HCT116 (cell line): ENCODE measurements around the gene KLHL15. TPM values are rescaled to one million over a fixed set of nuclear protein-coding genes. Genes with fewer than 3 reads are reported as not detected.

Source experiments
- ATAC-seq: fragments of 200-7000 bp; cut with Tn5 transposase; 2 replicates; pipeline ENCODE4 v1.9.1; 2020; ENCODE audit warnings: mild to moderate bottlenecking, moderate library complexity
- BruUV-seq: library from RNA; stranded (reverse); fragments of 400-500 nt; replicated peaks from 2 replicates; lab custom pipeline; 2021; lab: Mats Ljungman, UMichigan
- CTCF ChIA-PET: fragments of 300-600 bp; sonication (Branson Sonifier 250); formaldehyde crosslinking; loops from one replicate; lab custom pipeline; 2021; ENCODE audit warnings: antibody characterized with exemption; lab: Charles Lee
- POLR2A ChIA-PET: fragments of 300-600, 350-600 bp; sonication (Branson Sonifier 250); formaldehyde crosslinking; loops from one replicate; lab custom pipeline; 2021; ENCODE audit warnings: antibody characterized with exemption; lab: Charles Lee
- RAD21 ChIA-PET, 2 experiments: fragments of 300-600 bp; sonication (Branson Sonifier 250); formaldehyde crosslinking; loops; one replicate each; lab custom pipeline; 2023; ENCODE audit warnings: low total read pairs in 2 of 2; ENCODE audit not compliant: uncharacterized antibody in 2 of 2, unreplicated experiment in 2 of 2, low non-redundant PET in 1 of 2; lab: Charles Lee
- DNase-seq: peaks from one replicate; pipeline ENCODE4 v3.0.0-alpha.2; 2010; ENCODE audit warnings: low read depth, low spot score
- H2AFZ ChIP-seq: fragments of 200-600 bp; shearing (Covaris generic), sonication (generic); 2 replicates; pipeline ENCODE4 v1.6.1; 2017; ENCODE audit warnings: low read depth, mixed run types, mixed read lengths, antibody characterized with exemption, low read length; ENCODE audit not compliant: poor library complexity, severe bottlenecking
- H3K27ac ChIP-seq: 2 replicates; pipeline ENCODE4 v1.5.1; 2012; ENCODE audit warnings: low read depth, low read length
- H3K27me3 ChIP-seq: fragments of 200-600 bp; sonication (generic); 2 replicates; pipeline ENCODE4 v1.6.1; 2016; ENCODE audit warnings: mixed run types, low read length, mixed read lengths; ENCODE audit not compliant: insufficient read depth
- H3K36me3 ChIP-seq, 2 experiments: fragments of 200-500 bp in 1 of 2; fragments of 200-600 bp in 1 of 2; sonication (Bioruptor generic) in 1 of 2; sonication (generic) in 1 of 2; 2 replicates each; pipeline versions ENCODE4 v1.5.1 to v1.6.1; 2014 to 2016; ENCODE audit warnings: low read length in 2 of 2, inconsistent platforms in 1 of 2, mixed read lengths in 1 of 2, mixed run types in 1 of 2; ENCODE audit not compliant: insufficient read depth in 2 of 2, control insufficient read depth in 1 of 2
- H3K4me1 ChIP-seq, 2 experiments: fragments of 200-600 bp in 1 of 2; sonication (generic) in 1 of 2; 2 replicates each; pipeline versions ENCODE4 v1.5.1 to v1.6.1; 2012 to 2017; ENCODE audit warnings: low read length in 2 of 2, inconsistent platforms in 1 of 2, mild to moderate bottlenecking in 1 of 2, mixed read lengths in 1 of 2, mixed run types in 1 of 2, moderate library complexity in 1 of 2; ENCODE audit not compliant: insufficient read depth in 2 of 2, control insufficient read depth in 1 of 2
- H3K4me2 ChIP-seq: fragments of 200-600 bp; sonication (generic); 2 replicates; pipeline ENCODE4 v1.6.1; 2017; ENCODE audit warnings: mixed run types, low read length, mixed read lengths
- H3K4me3 ChIP-seq, 2 experiments: fragments of 200-600 bp in 1 of 2; sonication (generic) in 1 of 2; replicated peaks in 1 of 2; 2 replicates each; pipeline ENCODE4 v1.5.1; 2011 to 2016; ENCODE audit warnings: low read length in 2 of 2, control low read depth in 1 of 2, low read depth in 1 of 2, mild to moderate bottlenecking in 1 of 2, mixed read lengths in 1 of 2, mixed run types in 1 of 2
- H3K79me2 ChIP-seq: fragments of 200-600 bp; sonication (generic); 2 replicates; pipeline ENCODE4 v1.6.1; 2017; ENCODE audit warnings: mild to moderate bottlenecking, mixed run types, low read length, moderate library complexity, mixed read lengths; ENCODE audit not compliant: insufficient read depth
- H3K9ac ChIP-seq: fragments of 200-600 bp; sonication (generic); 2 replicates; pipeline ENCODE4 v1.6.1; 2016; ENCODE audit warnings: low read length, mixed read lengths
- H3K9me2 ChIP-seq: fragments of 200-600 bp; sonication (generic), shearing (Covaris generic); 2 replicates; pipeline ENCODE4 v1.6.1; 2017; ENCODE audit warnings: mixed run types, mild to moderate bottlenecking, moderate library complexity; ENCODE audit not compliant: insufficient read depth
- H3K9me3 ChIP-seq, 2 experiments: fragments of 200-500 bp in 1 of 2; fragments of 200-600 bp in 1 of 2; sonication (Bioruptor generic) in 1 of 2; sonication (generic) in 1 of 2; 2 replicates each; pipeline ENCODE4 v1.6.1; 2014 to 2017; ENCODE audit warnings: low read length in 2 of 2, mixed read lengths in 2 of 2, inconsistent platforms in 1 of 2, low read depth in 1 of 2, mild to moderate bottlenecking in 1 of 2, mixed run types in 1 of 2, moderate library complexity in 1 of 2; ENCODE audit not compliant: control insufficient read depth in 1 of 2, insufficient read depth in 1 of 2
- H4K20me1 ChIP-seq: fragments of 200-600 bp; sonication (generic), shearing (Covaris generic); 2 replicates; pipeline ENCODE4 v1.6.1; 2017; ENCODE audit warnings: mixed run types, mild to moderate bottlenecking, moderate library complexity; ENCODE audit not compliant: insufficient read depth
- CEBPB ChIP-seq: IDR thresholded peaks from 2 replicates; pipeline ENCODE4 v1.6.1; 2012; ENCODE audit warnings: low read depth
- CTCF ChIP-seq, 3 experiments: fragments of 200-600 bp in 1 of 3; sonication (generic) in 1 of 3; IDR thresholded peaks in 2 of 3; conservative IDR thresholded peaks in 1 of 3; 2 replicates each; pipeline ENCODE4 v1.5.1; 2012 to 2017; ENCODE audit warnings: low read depth in 2 of 3, low read length in 2 of 3, antibody characterized with exemption in 1 of 3, borderline replicate concordance in 1 of 3, control low read depth in 1 of 3, mild to moderate bottlenecking in 1 of 3, mixed read lengths in 1 of 3, mixed run types in 1 of 3, moderate library complexity in 1 of 3; ENCODE audit not compliant: insufficient read depth in 1 of 3
- EZH2 ChIP-seq: fragments of 200-600 bp; sonication (generic); IDR thresholded peaks from 2 replicates; pipeline ENCODE4 v1.6.1; 2017; ENCODE audit warnings: antibody characterized with exemption, mixed run types
- EZH2phosphoT487 ChIP-seq: fragments of 200-600 bp; IDR thresholded peaks from 2 replicates; pipeline ENCODE4 v1.6.1; 2018; ENCODE audit warnings: antibody characterized with exemption, borderline replicate concordance
- MAX ChIP-seq: IDR thresholded peaks from 2 replicates; pipeline ENCODE4 v1.6.1; 2012
- SIN3A ChIP-seq: IDR thresholded peaks from 2 replicates; pipeline ENCODE4 v1.6.1; 2012; ENCODE audit warnings: low read depth
- SRF ChIP-seq: IDR thresholded peaks from 2 replicates; pipeline ENCODE4 v1.6.1; 2012; ENCODE audit warnings: low read depth
- TCF7L2 ChIP-seq: IDR thresholded peaks from 2 replicates; pipeline ENCODE4 v1.7.0; 2011; ENCODE audit warnings: borderline replicate concordance, inconsistent platforms; ENCODE audit not compliant: insufficient read depth, insufficient read length; ENCODE audit errors: extremely low read depth
- YY1 ChIP-seq: IDR thresholded peaks from 2 replicates; pipeline ENCODE4 v1.6.1; 2011; ENCODE audit warnings: low read length, low read depth, moderate library complexity, mild to moderate bottlenecking; ENCODE audit not compliant: insufficient replicate concordance; ENCODE audit errors: extremely low read depth
- ZFX ChIP-seq: fragments of 450-650 bp; IDR thresholded peaks from 2 replicates; pipeline ENCODE4 v1.6.1; 2017
- ZNF274 ChIP-seq: fragments of 200-500 bp; sonication (Bioruptor generic); IDR thresholded peaks from 2 replicates; pipeline ENCODE4 v1.6.1; 2014; ENCODE audit warnings: mild to moderate bottlenecking, low read depth, low read length, inconsistent platforms
- intact Hi-C: fragments of 100-400 bp; cut with micrococcal nuclease; formaldehyde crosslinking; loops from 2 replicates; pipeline ENCODE4 v1.10.0; 2022
- total RNA-seq: library from RNA; stranded (reverse); gene quantifications from one replicate; pipeline ENCODE4 v1.2.1, GENCODE V29; 2021; ENCODE audit not compliant: unreplicated experiment
- TF ChIP-seq, protein P1 (sequence below): IDR thresholded peaks from 2 replicates; pipeline ENCODE4 v1.6.1; 2012; ENCODE audit warnings: low read depth
- TF ChIP-seq, protein P2 (sequence below): IDR thresholded peaks from 2 replicates; pipeline ENCODE4 v1.6.1; 2012

The KLHL15 gene
- total RNA-seq, 1 experiment from 2014 or later: 10.1 TPM

DNA sequence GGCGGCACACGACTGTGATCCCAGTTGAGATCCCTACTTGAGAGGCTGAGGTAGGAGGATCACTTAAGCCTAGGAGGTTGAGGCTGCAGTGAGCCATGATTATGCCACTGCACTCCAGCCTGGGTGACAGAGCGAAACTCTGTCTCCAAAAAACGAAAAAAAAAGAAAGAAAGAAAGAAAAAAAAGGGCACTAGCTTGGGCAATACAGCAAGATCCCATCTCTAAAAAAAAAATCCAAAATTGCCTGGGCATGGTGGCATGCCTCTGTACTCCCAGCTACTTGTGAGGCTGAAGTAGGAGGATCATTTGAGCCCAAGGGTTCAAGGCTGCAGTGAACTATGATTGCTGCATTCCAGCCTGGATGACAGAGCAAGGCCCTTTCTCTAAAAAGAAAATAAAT is 10.7 kb upstream of the KLHL15 start:
- POLR2A ChIA-PET: no interaction called here
- H3K36me3 ChIP-seq: no peaks in the 10 kb centered on the region
- no peaks in the 10 kb centered on the region for H3K27me3 ChIP-seq
- no peak for TF ChIP-seq MAX
- TF ChIP-seq, protein P1, sequence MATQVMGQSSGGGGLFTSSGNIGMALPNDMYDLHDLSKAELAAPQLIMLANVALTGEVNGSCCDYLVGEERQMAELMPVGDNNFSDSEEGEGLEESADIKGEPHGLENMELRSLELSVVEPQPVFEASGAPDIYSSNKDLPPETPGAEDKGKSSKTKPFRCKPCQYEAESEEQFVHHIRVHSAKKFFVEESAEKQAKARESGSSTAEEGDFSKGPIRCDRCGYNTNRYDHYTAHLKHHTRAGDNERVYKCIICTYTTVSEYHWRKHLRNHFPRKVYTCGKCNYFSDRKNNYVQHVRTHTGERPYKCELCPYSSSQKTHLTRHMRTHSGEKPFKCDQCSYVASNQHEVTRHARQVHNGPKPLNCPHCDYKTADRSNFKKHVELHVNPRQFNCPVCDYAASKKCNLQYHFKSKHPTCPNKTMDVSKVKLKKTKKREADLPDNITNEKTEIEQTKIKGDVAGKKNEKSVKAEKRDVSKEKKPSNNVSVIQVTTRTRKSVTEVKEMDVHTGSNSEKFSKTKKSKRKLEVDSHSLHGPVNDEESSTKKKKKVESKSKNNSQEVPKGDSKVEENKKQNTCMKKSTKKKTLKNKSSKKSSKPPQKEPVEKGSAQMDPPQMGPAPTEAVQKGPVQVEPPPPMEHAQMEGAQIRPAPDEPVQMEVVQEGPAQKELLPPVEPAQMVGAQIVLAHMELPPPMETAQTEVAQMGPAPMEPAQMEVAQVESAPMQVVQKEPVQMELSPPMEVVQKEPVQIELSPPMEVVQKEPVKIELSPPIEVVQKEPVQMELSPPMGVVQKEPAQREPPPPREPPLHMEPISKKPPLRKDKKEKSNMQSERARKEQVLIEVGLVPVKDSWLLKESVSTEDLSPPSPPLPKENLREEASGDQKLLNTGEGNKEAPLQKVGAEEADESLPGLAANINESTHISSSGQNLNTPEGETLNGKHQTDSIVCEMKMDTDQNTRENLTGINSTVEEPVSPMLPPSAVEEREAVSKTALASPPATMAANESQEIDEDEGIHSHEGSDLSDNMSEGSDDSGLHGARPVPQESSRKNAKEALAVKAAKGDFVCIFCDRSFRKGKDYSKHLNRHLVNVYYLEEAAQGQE: no peak
- no peak for TF ChIP-seq ZFX
- no peak for TF ChIP-seq EZH2
- TF ChIP-seq TCF7L2: no peak
- no peak for TF ChIP-seq CTCF (IDR thresholded peaks at IDR 0.05 in 2 of 3, conservative IDR thresholded peaks at IDR 0.05 in 1 of 3; ENCODE audit: borderline replicate concordance in 1 of 3, insufficient read depth in 1 of 3, low read depth in 2 of 3, low read length in 2 of 3)
- no peak for TF ChIP-seq YY1
- no peak for TF ChIP-seq ZNF274
- no peak for TF ChIP-seq EZH2phosphoT487
- TF ChIP-seq, protein P2, sequence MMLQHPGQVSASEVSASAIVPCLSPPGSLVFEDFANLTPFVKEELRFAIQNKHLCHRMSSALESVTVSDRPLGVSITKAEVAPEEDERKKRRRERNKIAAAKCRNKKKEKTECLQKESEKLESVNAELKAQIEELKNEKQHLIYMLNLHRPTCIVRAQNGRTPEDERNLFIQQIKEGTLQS: no peak
- no peak for TF ChIP-seq SRF
- TF ChIP-seq CEBPB: no peak
- TF ChIP-seq SIN3A: no peak
- H4K20me1 ChIP-seq: no peaks in the 10 kb centered on the region
- H3K9me3 ChIP-seq: no peaks in the 10 kb centered on the region
- no TSS peak for BruUV-seq
- H3K4me3 ChIP-seq: no peak overlapping the region
- no peak overlapping the region for H3K9ac ChIP-seq
- no peaks in the 10 kb centered on the region for H3K9me2 ChIP-seq
- no peak overlapping the region for H3K4me2 ChIP-seq
- no peaks in the 10 kb centered on the region for H3K4me1 ChIP-seq
- intact Hi-C loops: no loop called here
- no peak overlapping the region for H3K27ac ChIP-seq
- ATAC-seq: no peak
- no peaks in the 10 kb centered on the region for H3K79me2 ChIP-seq
- no peak for DNase-seq
- CTCF ChIA-PET: interaction anchor here (0.9 kb wide), 1 partner anchor 16 kb away, joined by 3 read pairs; no protein-coding TSS in a partner anchor
- RAD21 ChIA-PET: no interaction called here
- no peak overlapping the region for H2AFZ ChIP-seq
